GM21423 (cell line): Measurements from ENCODE around the gene KCNA3.
A peak's percentile ranks its signal among the peaks of the same experiment; 100 is the strongest.
"Not testable (repeated sequence)": the region's sequence is repeated elsewhere in the genome, so short reads cannot be mapped to it uniquely, and the experiment has no call there.

Experiments used
- ATAC-seq: cut with Tn5 transposase; IDR thresholded peaks from one replicate; pipeline ENCODE4 v1.9.1; 2021; ENCODE audit warnings: mild to moderate bottlenecking, moderate library complexity; ENCODE audit not compliant: unreplicated experiment

Gene KCNA3

GRCh38 chr1:110680036-110680735, 5.4 kb upstream of the KCNA3 start:
- no peak for ATAC-seq

GRCh38 chr1:110677526-110677925, 2.8 kb upstream of the KCNA3 start:
- ATAC-seq: no peak

GRCh38 chr1:110676970-110677369, 2.2 kb upstream of the KCNA3 start:
- no peak for ATAC-seq

GRCh38 chr1:110675060-110675791, 486 bp upstream of the KCNA3 start:
- ATAC-seq: no peak

GRCh38 chr1:110673805-110674336, 869 bp downstream of the KCNA3 start:
- ATAC-seq: no peak

GRCh38 chr1:110673197-110673701, 1.5 kb downstream of the KCNA3 start:
- no peak for ATAC-seq

- ATAC-seq: peak; percentile 54
These were observed 2.0 kb downstream of the KCNA3 start for GRCh38 chr1:110672753-110673108.

- no peak for ATAC-seq
These were observed 2.6 kb downstream of the KCNA3 start for GRCh38 chr1:110672001-110672752.

GRCh38 chr1:110671361-110671760, 3.4 kb downstream of the KCNA3 start:
- ATAC-seq: no peak

- ATAC-seq: no peak
These were observed 6.2 kb downstream of the KCNA3 start for GRCh38 chr1:110668549-110668948.

GRCh38 chr1:110667776-110668175, 7.0 kb downstream of the KCNA3 start:
- no peak for ATAC-seq

GRCh38 chr1:110663241-110663640, 11.5 kb downstream of the KCNA3 start:
- ATAC-seq: no peak

GRCh38 chr1:110659559-110659958, 15.2 kb downstream of the KCNA3 start:
- ATAC-seq: not testable (repeated sequence)

- ATAC-seq: no peak
These were observed 17.4 kb downstream of the KCNA3 start for GRCh38 chr1:110657351-110657750.

- ATAC-seq: no peak
These were observed 24.1 kb downstream of the KCNA3 start for GRCh38 chr1:110650609-110651008.

GRCh38 chr1:110648417-110648816, 26.3 kb downstream of the KCNA3 start:
- no peak for ATAC-seq

- no peak for ATAC-seq
These were observed 27.4 kb downstream of the KCNA3 start for GRCh38 chr1:110647254-110647891.

GRCh38 chr1:110645821-110646735, 28.7 kb downstream of the KCNA3 start:
- no peak for ATAC-seq

- no peak for ATAC-seq
These were observed 29.5 kb downstream of the KCNA3 start for GRCh38 chr1:110645211-110645610.
